Breast epithelium (tissue), 3 donors: Measurements from ENCODE around the gene PDCD11.

Experiments used
- POLR2A ChIP-seq: fragments of 450-650 bp; IDR thresholded peaks from one replicate; pipeline ENCODE4 v1.6.1; 2016; ENCODE audit warnings: antibody characterized with exemption, mild to moderate bottlenecking, moderate library complexity
- TF ChIP-seq, protein P1 (sequence below), 3 donors: fragments of 450-650 bp; IDR thresholded peaks; one replicate each; pipeline ENCODE4 v1.5.1; 2016 to 2017; ENCODE audit warnings: antibody characterized with exemption in 3 of 3, mild to moderate bottlenecking in 3 of 3, moderate library complexity in 3 of 3

DNA sequence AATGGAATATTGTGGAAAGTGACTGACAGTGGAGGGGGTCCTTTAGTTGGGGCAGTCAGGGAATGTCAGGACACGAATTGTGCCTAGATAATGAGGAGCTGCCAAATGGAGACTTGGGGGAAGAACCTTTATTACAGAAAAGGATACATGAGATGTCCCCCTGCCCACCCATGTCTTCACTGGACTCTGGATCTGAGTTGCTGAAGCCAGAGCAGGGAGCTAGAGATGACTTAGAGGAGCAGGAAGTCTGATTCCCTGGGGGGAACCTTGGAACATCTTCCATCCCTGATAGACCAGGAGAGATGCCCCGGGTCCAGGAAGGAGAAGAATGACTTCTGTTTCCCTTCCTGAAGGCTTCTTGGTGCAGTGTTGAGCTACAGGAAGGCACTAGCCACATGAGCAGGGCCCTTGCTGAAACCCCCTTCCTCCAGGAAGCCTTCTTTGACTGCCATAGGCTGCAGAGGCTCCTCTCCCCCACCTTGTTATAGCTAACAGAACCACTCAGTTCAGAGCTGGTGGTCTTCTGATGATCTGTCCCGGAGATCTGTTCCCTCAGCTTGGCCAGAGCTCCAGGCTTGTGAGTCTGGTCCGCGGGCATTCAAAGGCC lies 96.3 kb downstream of the PDCD11 start:
- TF ChIP-seq, protein P1, sequence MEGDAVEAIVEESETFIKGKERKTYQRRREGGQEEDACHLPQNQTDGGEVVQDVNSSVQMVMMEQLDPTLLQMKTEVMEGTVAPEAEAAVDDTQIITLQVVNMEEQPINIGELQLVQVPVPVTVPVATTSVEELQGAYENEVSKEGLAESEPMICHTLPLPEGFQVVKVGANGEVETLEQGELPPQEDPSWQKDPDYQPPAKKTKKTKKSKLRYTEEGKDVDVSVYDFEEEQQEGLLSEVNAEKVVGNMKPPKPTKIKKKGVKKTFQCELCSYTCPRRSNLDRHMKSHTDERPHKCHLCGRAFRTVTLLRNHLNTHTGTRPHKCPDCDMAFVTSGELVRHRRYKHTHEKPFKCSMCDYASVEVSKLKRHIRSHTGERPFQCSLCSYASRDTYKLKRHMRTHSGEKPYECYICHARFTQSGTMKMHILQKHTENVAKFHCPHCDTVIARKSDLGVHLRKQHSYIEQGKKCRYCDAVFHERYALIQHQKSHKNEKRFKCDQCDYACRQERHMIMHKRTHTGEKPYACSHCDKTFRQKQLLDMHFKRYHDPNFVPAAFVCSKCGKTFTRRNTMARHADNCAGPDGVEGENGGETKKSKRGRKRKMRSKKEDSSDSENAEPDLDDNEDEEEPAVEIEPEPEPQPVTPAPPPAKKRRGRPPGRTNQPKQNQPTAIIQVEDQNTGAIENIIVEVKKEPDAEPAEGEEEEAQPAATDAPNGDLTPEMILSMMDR (IDR thresholded peaks at IDR 0.05): no peak
- TF ChIP-seq POLR2A: no peak
